VCaP (cell line): Measurements from ENCODE around the gene TYROBP.
"Not testable (repeated sequence)": the region's sequence is repeated elsewhere in the genome, so short reads cannot be mapped to it uniquely, and the experiment has no call there.

ENCODE experiments used
- H3K27ac ChIP-seq: fragments of 450-650 bp; 2 replicates; pipeline ENCODE4 v1.5.1; 2017
- CTCF ChIP-seq: fragments of 450-650 bp; conservative IDR thresholded peaks from 2 replicates; pipeline ENCODE4 v1.5.1; 2017; ENCODE audit warnings: mild to moderate bottlenecking, moderate library complexity

Gene TYROBP

GRCh38 chr19:35911173-35911572 is 3.1 kb upstream of the TYROBP start:
- TF ChIP-seq CTCF = no peak
- H3K27ac ChIP-seq = no peak overlapping the region

- H3K27ac ChIP-seq = not testable (repeated sequence)
Observed at GRCh38 chr19:35910355-35910754, 2.3 kb upstream of the TYROBP start.

GRCh38 chr19:35909684-35910035 is 1.6 kb upstream of the TYROBP start:
- TF ChIP-seq CTCF = no peak
- no peak overlapping the region for H3K27ac ChIP-seq

- TF ChIP-seq CTCF = no peak
- no peak overlapping the region for H3K27ac ChIP-seq
Observed at GRCh38 chr19:35908973-35909683, 1.0 kb upstream of the TYROBP start.

GRCh38 chr19:35907377-35907745 is 734 bp downstream of the TYROBP start:
- TF ChIP-seq CTCF = no peak
- no peak overlapping the region for H3K27ac ChIP-seq

GRCh38 chr19:35905178-35905727 is 2.8 kb downstream of the TYROBP start:
- no peak for TF ChIP-seq CTCF
- H3K27ac ChIP-seq = no peak overlapping the region

- H3K27ac ChIP-seq = no peak overlapping the region
- TF ChIP-seq CTCF = no peak
Observed at GRCh38 chr19:35904311-35905068, 3.6 kb downstream of the TYROBP start.
